Measurements from ENCODE around the gene THEM5. TPM values are rescaled to one million over a fixed set of nuclear protein-coding genes. Genes with fewer than 3 reads are reported as not detected.

THEM5 gene
- total and polyA plus RNA-seq, 8 donors: not detected

- Histone ChIP-seq H3K27ac (no peak overlapping the region), H3K4me3 (no peak overlapping the region), H3K27me3 (no peaks in the 10 kb centered on the region), H3K36me3 (peaks cover 5 to 66% (median 52%) of the 10 kb centered on the region in 4 donors), H3K9me3 (no peaks in the 10 kb centered on the region), H3K4me1 (peaks cover 2 to 5% (median 5%) of the 10 kb centered on the region in 4 donors)
- intact Hi-C loops (cut with DNase I; ENCODE audit: low total_unique reads): no loop called here
- DNase-seq: no peak
- 89 to 98% (median 93%) methylated on average over 9 of the region's 9 CpGs for WGBS, 5 donors
- no peak for TF ChIP-seq POLR2AphosphoS5 (IDR thresholded peaks at IDR 0.05)
- no peak for TF ChIP-seq POLR2A (IDR thresholded peaks at IDR 0.05)
- TF ChIP-seq CTCF (IDR thresholded peaks at IDR 0.05): no peak
- TF ChIP-seq EP300 (IDR thresholded peaks at IDR 0.05): no peak
These were observed 39.8 kb upstream of the THEM5 start for GRCh38 chr1:151893176-151893924.

- no peak for DNase-seq
- Histone ChIP-seq H3K4me1 (no peaks in the 10 kb centered on the region), H3K27me3 (no peaks in the 10 kb centered on the region), H3K36me3 (peaks cover 5 to 76% (median 63%) of the 10 kb centered on the region in 4 donors), H3K27ac (no peak overlapping the region), H3K4me3 (no peak overlapping the region), H3K9me3 (no peaks in the 10 kb centered on the region)
- TF ChIP-seq POLR2AphosphoS5 (IDR thresholded peaks at IDR 0.05) (no peak), CTCF (IDR thresholded peaks at IDR 0.05) (no peak), EP300 (IDR thresholded peaks at IDR 0.05) (no peak), POLR2A (IDR thresholded peaks at IDR 0.05) (no peak)
- 89 to 96% (median 95%) methylated on average over 2 of the region's 2 CpGs for WGBS, 5 donors
- intact Hi-C loops (cut with DNase I; ENCODE audit: low total_unique reads): no loop called here
These were observed 38.7 kb upstream of the THEM5 start for GRCh38 chr1:151892190-151892589.

GRCh38 chr1:151891512-151891911 lies 38.0 kb upstream of the THEM5 start:
- no peak for TF ChIP-seq POLR2A (IDR thresholded peaks at IDR 0.05)
- TF ChIP-seq POLR2AphosphoS5 (IDR thresholded peaks at IDR 0.05): no peak
- TF ChIP-seq CTCF (IDR thresholded peaks at IDR 0.05): no peak
- no peak for TF ChIP-seq EP300 (IDR thresholded peaks at IDR 0.05)
- Histone ChIP-seq H3K36me3 (peaks cover 5 to 76% (median 70%) of the 10 kb centered on the region in 4 donors), H3K4me1 (no peaks in the 10 kb centered on the region), H3K27ac (no peak overlapping the region), H3K27me3 (no peaks in the 10 kb centered on the region), H3K4me3 (no peak overlapping the region), H3K9me3 (no peaks in the 10 kb centered on the region)
- intact Hi-C loops (cut with DNase I; ENCODE audit: low total_unique reads): no loop called here
- no peak for DNase-seq
- WGBS, 5 donors: 71 to 81% (median 72%) methylated on average over 3 of the region's 3 CpGs

- no peaks in the 10 kb centered on the region for H3K27me3 ChIP-seq
- peaks cover 0 to 68% (median 64%) of the 10 kb centered on the region in 4 donors for H3K36me3 ChIP-seq
- TF ChIP-seq POLR2AphosphoS5 (IDR thresholded peaks at IDR 0.05) (no peak), CTCF (IDR thresholded peaks at IDR 0.05) (peak in 4 of 7 experiments; percentile 14 to 26 (median 16)), POLR2A (IDR thresholded peaks at IDR 0.05) (no peak), EP300 (IDR thresholded peaks at IDR 0.05) (no peak)
- no peaks in the 10 kb centered on the region for H3K4me1 ChIP-seq
- DNase-seq: peak in 1 of 2 donors; percentile 40
- H3K9me3 ChIP-seq: no peaks in the 10 kb centered on the region
- 83 to 90% (median 87%) methylated on average over 2 of the region's 2 CpGs for WGBS, 5 donors
- no peak overlapping the region for H3K4me3 ChIP-seq
- intact Hi-C loops (cut with DNase I; ENCODE audit: low total_unique reads): no loop called here
- no peak overlapping the region for H3K27ac ChIP-seq
These were observed 35.6 kb upstream of the THEM5 start for GRCh38 chr1:151888972-151889570.

Measured in stomach (tissue), 9 donors.